ENCODE measurements around the gene LHX1.

Gene LHX1

DNA sequence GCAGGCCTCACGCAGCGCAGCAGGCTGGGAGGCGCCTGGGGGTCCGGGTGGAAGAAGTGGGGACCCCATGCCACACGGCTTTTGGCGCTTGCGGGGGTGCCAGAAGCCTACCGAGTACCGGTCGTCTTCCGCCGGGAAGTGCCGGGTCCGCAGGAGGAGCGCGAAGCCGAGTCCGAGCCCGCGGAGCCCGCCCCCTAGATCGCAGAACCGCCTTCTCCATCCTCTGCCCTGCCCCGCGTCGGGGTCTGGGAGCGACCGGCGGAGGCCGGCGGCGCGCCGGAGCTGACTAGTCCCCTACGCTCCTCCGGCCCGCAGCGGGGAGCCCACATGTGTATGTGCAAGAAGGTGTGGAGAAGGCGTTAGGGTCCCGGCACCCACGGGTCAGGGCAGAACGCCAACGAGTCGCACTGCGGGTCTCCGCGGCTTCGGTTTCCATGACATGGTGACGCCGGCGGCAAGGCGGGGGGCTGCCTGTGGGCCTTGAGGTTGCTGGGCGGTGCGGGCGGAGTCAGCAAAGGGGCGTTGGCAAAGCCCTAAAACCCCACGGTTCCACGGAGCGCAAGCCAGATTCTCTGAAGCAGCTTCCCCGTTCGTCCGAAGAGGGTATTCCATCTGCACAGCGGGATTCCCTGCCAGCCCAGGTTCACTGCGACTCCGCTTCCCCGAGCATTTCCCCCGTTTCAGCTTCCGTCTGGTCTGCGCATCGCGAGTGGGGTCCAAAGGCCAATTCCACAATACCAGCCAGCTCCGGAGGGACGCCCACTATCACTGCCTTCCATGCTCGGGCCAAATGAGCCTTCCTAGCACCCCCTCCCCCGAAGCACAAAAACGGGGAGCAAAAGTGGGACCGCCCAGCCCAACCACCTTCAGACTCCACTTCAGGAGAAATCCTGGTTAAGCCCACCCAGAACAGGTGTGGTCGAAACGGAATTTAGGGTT is 2.3 kb upstream of the LHX1 start:
- Histone ChIP-seq H4K20me1 (ENCODE audit: control insufficient read depth, insufficient read depth, low read depth, low read length) (0 out of 2 replicates have a peak, but pooled peaks cover 8% of the 10 kb centered on the region), H3K4me2 (ENCODE audit: low read length) (no peak overlapping the region), H3K4me1 (ENCODE audit: control insufficient read depth, low read length) (peaks cover 39% of the 10 kb centered on the region), H3K9me2 (replicated peaks; ENCODE audit: control insufficient read depth, low read length) (no peaks in the 10 kb centered on the region), H3K27me3 (ENCODE audit: control insufficient read depth, low read length) (peaks cover 98% of the 10 kb centered on the region), H3F3A (ENCODE audit: control insufficient read depth, insufficient read depth) (no peaks in the 10 kb centered on the region), H3K9me3 (ENCODE audit: control insufficient read depth, insufficient read depth, low read length) (no peaks in the 10 kb centered on the region), H3K36me3 (ENCODE audit: control insufficient read depth, low read length) (no peaks in the 10 kb centered on the region), H3K79me2 (ENCODE audit: control insufficient read depth, low read length) (no peaks in the 10 kb centered on the region), H3K4me3 (ENCODE audit: low read length) (no peak overlapping the region), H3K27ac (ENCODE audit: low read depth, low read length) (no peak overlapping the region)
- TF ChIP-seq CTCF (IDR thresholded peaks at IDR 0.05; ENCODE audit: low read depth, low read length, poor library complexity, severe bottlenecking) (no peak), EZH2phosphoT487 (IDR thresholded peaks at IDR 0.05; ENCODE audit: borderline replicate concordance, low read length) (peak; percentile 67; the same call in 1 of the 2 replicates)

DNA sequence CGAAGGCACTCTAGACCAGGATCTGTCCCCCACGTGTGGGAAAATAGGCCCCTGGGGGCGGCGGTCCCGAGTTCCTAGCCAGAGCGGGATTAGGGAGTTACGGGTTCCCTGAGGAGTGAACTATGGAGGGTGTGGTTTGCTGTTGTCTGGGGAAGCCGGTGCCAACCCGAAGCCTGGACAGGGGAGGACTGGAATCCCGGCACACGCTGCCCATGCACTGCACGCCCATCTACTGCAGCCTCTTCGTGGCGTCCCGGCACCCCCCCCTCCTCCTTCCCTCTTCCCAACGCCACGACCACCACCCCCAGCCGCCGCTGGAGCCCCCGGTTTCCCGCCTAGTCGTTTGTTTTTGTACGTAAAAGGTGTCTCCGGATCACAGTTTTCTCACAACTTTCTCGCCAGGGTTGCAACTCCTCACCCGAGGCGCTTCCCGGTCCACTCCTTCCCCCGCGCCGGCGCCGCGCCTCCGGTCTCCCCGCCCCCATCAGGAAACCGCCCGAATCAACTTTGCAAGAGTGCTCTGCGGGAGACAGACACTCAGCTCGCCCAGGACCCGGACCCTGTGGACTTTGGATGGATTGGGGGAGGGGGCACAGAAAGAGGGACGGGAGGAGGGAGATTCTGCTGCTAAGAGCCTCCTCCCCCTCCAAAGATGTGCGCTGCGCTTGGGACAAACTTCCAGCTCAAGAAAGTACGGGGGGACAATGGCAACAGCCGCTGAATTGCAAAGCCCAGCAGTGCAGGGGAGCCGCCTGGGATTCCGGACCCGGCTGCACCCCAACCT is 1.4 kb upstream of the LHX1 start:
- Histone ChIP-seq H3K4me1 (ENCODE audit: control insufficient read depth, low read length) (peaks cover 39% of the 10 kb centered on the region), H3K9me3 (ENCODE audit: control insufficient read depth, insufficient read depth, low read length) (no peaks in the 10 kb centered on the region)

DNA sequence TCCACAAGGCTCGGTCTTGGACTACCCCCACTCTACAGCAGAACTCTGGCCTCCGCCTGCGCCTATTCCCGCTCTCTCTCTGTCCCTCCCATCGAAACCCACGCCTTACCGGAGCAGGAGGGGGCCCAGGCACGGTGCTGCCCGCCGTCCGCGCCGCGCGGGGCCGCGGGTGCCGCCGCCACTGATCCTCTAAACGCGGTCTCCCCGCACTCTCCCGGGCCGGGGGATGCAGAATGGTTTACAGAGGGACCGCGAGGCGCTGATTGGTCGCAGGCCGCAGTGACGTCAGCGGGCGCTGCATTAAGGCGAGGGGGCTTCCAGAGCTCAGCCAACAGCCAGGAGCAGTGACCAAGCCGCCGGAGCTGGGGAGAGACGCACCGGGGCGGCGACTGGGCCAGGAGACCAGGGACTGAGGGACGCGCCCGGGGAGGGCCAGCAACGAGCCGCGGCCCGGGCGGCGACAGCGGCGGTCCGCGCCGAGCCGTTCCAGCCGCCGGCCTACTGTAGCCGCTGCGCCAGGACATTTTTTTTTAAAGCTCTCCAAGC is 747 bp upstream of the LHX1 start:
- H3F3A ChIP-seq (ENCODE audit: control insufficient read depth, insufficient read depth), result no peaks in the 10 kb centered on the region
- H3K4me1 ChIP-seq (ENCODE audit: control insufficient read depth, low read length), result peaks cover 39% of the 10 kb centered on the region
- H3K9me2 ChIP-seq (replicated peaks; ENCODE audit: control insufficient read depth, low read length), result no peaks in the 10 kb centered on the region
- H3K27ac ChIP-seq (ENCODE audit: low read depth, low read length), result no peak overlapping the region
- H3K4me2 ChIP-seq (ENCODE audit: low read length), result peak overlapping the region; percentile 73
- no peaks in the 10 kb centered on the region for H3K79me2 ChIP-seq (ENCODE audit: control insufficient read depth, low read length)
- H4K20me1 ChIP-seq (ENCODE audit: control insufficient read depth, insufficient read depth, low read depth, low read length), result 0 out of 2 replicates have a peak, but pooled peaks cover 8% of the 10 kb centered on the region
- H3K4me3 ChIP-seq (ENCODE audit: low read length), result peak overlapping the region; percentile 44; the same call in 1 of the 2 replicates
- peaks cover 93% of the 10 kb centered on the region for H3K27me3 ChIP-seq (ENCODE audit: control insufficient read depth, low read length)
- TF ChIP-seq CTCF (IDR thresholded peaks at IDR 0.05; ENCODE audit: low read depth, low read length, poor library complexity, severe bottlenecking), result no peak
- no peak for TF ChIP-seq EZH2phosphoT487 (IDR thresholded peaks at IDR 0.05; ENCODE audit: borderline replicate concordance, low read length)
- no peaks in the 10 kb centered on the region for H3K9me3 ChIP-seq (ENCODE audit: control insufficient read depth, insufficient read depth, low read length)
- no peaks in the 10 kb centered on the region for H3K36me3 ChIP-seq (ENCODE audit: control insufficient read depth, low read length)

More for the DNA sequence above, 1.4 kb upstream of the LHX1 start:
- H3K27me3 ChIP-seq (ENCODE audit: control insufficient read depth, low read length), result peaks cover 95% of the 10 kb centered on the region
- no peaks in the 10 kb centered on the region for H3K79me2 ChIP-seq (ENCODE audit: control insufficient read depth, low read length)
- no peak overlapping the region for H3K4me3 ChIP-seq (ENCODE audit: low read length)
- no peaks in the 10 kb centered on the region for H3F3A ChIP-seq (ENCODE audit: control insufficient read depth, insufficient read depth)
- no peak overlapping the region for H3K27ac ChIP-seq (ENCODE audit: low read depth, low read length)
- H3K4me2 ChIP-seq (ENCODE audit: low read length), result peak overlapping the region; percentile 73; the same call in 1 of the 2 replicates
- H3K9me2 ChIP-seq (replicated peaks; ENCODE audit: control insufficient read depth, low read length), result no peaks in the 10 kb centered on the region
- H4K20me1 ChIP-seq (ENCODE audit: control insufficient read depth, insufficient read depth, low read depth, low read length), result 0 out of 2 replicates have a peak, but pooled peaks cover 8% of the 10 kb centered on the region
- no peaks in the 10 kb centered on the region for H3K36me3 ChIP-seq (ENCODE audit: control insufficient read depth, low read length)
- TF ChIP-seq CTCF (IDR thresholded peaks at IDR 0.05; ENCODE audit: low read depth, low read length, poor library complexity, severe bottlenecking) (no peak), EZH2phosphoT487 (IDR thresholded peaks at IDR 0.05; ENCODE audit: borderline replicate concordance, low read length) (peak; percentile 73; the same call in 1 of the 2 replicates)
